Ovary (tissue), 3 donors: ENCODE measurements around the gene PODXL.

Source experiments
- POLR2A ChIP-seq: fragments of 450-650 bp; IDR thresholded peaks from one replicate; pipeline ENCODE4 v1.6.1; 2017; ENCODE audit warnings: antibody characterized with exemption, mild to moderate bottlenecking, moderate library complexity
- TF ChIP-seq, protein P1 (sequence below), 3 donors: fragments of 450-650 bp in 2 of 3; fragments of 200-600 bp in 1 of 3; IDR thresholded peaks; one replicate each; pipeline versions ENCODE4 v1.5.1 to v1.8.0; 2016 to 2022; ENCODE audit warnings: antibody characterized with exemption in 3 of 3, mild to moderate bottlenecking in 1 of 3
- donor health status: DM: no; HTN: no; CAD: no.

DNA sequence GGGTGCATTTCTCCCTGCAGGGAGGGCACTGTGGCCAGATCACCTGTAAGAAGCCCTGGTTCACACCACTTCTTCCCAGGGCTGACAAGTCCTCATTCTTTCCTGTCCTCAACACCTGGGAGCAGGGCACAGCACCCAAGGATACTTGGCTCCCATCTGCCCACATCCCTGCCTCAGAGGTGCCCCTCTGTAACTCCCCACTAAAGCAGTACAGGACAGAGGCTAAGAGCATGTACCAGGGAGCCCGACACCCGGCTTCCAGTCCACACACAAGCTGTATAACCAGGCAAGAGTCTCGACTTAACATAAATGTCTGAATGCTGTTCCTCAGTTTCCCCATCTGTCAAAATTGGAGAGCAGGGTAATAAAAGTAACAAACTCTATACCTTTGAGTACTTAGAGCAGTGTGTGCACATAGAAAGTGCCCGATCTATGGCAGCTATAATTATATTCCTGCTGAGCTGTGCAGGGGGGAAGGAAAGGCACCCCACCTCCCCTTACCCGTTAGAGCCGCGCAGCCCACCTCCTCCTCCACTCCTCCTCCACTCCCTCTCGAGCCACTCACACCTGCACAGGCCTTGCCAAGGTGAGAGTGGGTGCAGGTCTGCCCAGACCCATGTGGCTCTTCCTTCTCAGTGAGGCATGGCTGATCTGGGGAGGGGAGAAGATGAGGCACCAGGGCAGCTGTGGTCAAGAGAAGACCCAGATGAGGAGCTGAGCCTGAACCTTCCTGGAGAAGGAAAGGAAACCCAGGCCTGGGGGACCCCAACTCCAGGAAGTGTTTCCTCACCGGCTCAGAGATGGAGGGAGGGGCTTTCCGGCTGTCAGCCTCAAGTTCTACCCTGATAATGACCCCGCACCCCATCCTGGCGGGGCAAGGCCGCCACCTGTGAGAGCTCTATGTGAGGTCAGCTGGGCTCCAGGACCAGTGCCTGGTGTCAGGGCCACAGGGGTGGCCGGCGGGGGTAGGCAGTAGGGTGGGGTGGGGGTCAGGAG is 22.6 kb downstream of the PODXL start:
- TF ChIP-seq, protein P1, sequence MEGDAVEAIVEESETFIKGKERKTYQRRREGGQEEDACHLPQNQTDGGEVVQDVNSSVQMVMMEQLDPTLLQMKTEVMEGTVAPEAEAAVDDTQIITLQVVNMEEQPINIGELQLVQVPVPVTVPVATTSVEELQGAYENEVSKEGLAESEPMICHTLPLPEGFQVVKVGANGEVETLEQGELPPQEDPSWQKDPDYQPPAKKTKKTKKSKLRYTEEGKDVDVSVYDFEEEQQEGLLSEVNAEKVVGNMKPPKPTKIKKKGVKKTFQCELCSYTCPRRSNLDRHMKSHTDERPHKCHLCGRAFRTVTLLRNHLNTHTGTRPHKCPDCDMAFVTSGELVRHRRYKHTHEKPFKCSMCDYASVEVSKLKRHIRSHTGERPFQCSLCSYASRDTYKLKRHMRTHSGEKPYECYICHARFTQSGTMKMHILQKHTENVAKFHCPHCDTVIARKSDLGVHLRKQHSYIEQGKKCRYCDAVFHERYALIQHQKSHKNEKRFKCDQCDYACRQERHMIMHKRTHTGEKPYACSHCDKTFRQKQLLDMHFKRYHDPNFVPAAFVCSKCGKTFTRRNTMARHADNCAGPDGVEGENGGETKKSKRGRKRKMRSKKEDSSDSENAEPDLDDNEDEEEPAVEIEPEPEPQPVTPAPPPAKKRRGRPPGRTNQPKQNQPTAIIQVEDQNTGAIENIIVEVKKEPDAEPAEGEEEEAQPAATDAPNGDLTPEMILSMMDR (IDR thresholded peaks at IDR 0.05): no peak
- TF ChIP-seq POLR2A: no peak
